GM19328 (cell line): ENCODE results near the gene EID3.
"Not testable (repeated sequence)": the region's sequence is repeated elsewhere in the genome, so short reads cannot be mapped to it uniquely, and the experiment has no call there.

Source experiments
- ATAC-seq: cut with Tn5 transposase; IDR thresholded peaks from one replicate; pipeline ENCODE4 v1.9.1; 2021; ENCODE audit warnings: mild to moderate bottlenecking, moderate library complexity; ENCODE audit not compliant: unreplicated experiment

The EID3 gene

GRCh38 chr12:104288635-104289274 lies 14.8 kb upstream of the EID3 start:
- ATAC-seq, result no peak

GRCh38 chr12:104290320-104290719 lies 13.2 kb upstream of the EID3 start:
- no peak for ATAC-seq

- no peak for ATAC-seq
Observed at GRCh38 chr12:104290855-104291254, 12.7 kb upstream of the EID3 start.

GRCh38 chr12:104291867-104292524 lies 11.5 kb upstream of the EID3 start:
- no peak for ATAC-seq

GRCh38 chr12:104292872-104293794 lies 10.4 kb upstream of the EID3 start:
- ATAC-seq, result no peak

- not testable (repeated sequence) for ATAC-seq
Observed at GRCh38 chr12:104294158-104294859, 9.2 kb upstream of the EID3 start.

- no peak for ATAC-seq
Observed at GRCh38 chr12:104294927-104295668, 8.4 kb upstream of the EID3 start.

GRCh38 chr12:104295954-104296353 lies 7.6 kb upstream of the EID3 start:
- ATAC-seq, result no peak

- no peak for ATAC-seq
Observed at GRCh38 chr12:104296718-104297117, 6.8 kb upstream of the EID3 start.

GRCh38 chr12:104297477-104298113 lies 5.9 kb upstream of the EID3 start:
- ATAC-seq, result no peak

GRCh38 chr12:104299842-104300481 lies 3.6 kb upstream of the EID3 start:
- no peak for ATAC-seq

- no peak for ATAC-seq
Observed at GRCh38 chr12:104304261-104305009, 896 bp downstream of the EID3 start.

- ATAC-seq, result no peak
Observed at GRCh38 chr12:104305349-104305748, 1.8 kb downstream of the EID3 start.

- no peak for ATAC-seq
Observed at GRCh38 chr12:104306376-104306775, 2.8 kb downstream of the EID3 start.

- no peak for ATAC-seq
Observed at GRCh38 chr12:104306943-104307654, 3.6 kb downstream of the EID3 start.

GRCh38 chr12:104307655-104308000 lies 4.1 kb downstream of the EID3 start:
- ATAC-seq, result no peak

- no peak for ATAC-seq
Observed at GRCh38 chr12:104309446-104309993, 6.0 kb downstream of the EID3 start.
